GM12872 (cell line): ENCODE data around the gene OR2T33.

Experiments used
- CTCF ChIP-seq: IDR thresholded peaks from 3 replicates; pipeline ENCODE4 v1.5.1; 2011; ENCODE audit warnings: low read depth, mild to moderate bottlenecking, low read length, moderate library complexity; ENCODE audit not compliant: insufficient read depth

OR2T33 gene

DNA sequence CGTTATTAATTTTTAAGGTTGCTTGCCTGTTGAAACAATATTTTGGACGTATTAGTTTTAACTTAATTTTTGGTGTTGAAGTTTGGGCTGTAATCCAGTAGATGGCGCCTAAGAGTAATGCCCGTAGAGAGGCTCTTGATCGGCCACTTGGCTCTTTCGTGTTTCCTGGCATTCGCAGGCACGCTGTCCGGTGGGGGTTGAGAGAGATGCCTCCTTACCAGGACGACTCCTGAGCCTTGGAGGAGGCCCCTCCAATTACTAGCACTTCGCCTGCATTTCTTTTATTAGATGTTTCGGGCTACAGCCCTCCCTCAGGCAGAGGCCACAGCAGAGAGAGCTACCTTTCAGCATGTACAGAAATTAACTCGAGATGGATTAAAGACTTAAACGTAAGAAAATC lies 34.6 kb downstream of the OR2T33 start:
- peak; percentile 85 for TF ChIP-seq CTCF

DNA sequence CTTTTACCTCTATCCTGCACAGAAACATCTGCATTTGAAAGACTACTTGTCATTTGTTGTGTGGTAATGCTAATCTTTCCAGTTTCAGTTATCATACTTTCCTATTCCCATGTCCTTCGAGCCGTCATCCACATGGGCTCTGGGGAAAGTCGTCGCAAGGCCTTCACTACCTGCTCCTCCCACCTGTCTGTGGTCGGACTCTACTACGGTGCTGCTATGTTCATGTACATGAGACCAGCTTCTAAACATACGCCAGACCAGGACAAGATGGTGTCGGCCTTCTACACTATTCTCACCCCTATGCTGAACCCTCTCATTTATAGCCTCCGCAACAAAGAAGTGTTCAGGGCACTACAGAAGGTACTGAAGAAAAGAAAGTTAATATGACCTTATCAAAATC lies 38.3 kb downstream of the OR2T33 start:
- no peak for TF ChIP-seq CTCF

- no peak for TF ChIP-seq CTCF
Observed at GRCh38 chr1:248231117-248231516, 46.7 kb downstream of the OR2T33 start, which contains the start of gene OR2M4. TSS of gene OR2M4 (plus strand) at chr1:248231417. CDS start at chr1:248238929, 7,512 bp downstream.

DNA sequence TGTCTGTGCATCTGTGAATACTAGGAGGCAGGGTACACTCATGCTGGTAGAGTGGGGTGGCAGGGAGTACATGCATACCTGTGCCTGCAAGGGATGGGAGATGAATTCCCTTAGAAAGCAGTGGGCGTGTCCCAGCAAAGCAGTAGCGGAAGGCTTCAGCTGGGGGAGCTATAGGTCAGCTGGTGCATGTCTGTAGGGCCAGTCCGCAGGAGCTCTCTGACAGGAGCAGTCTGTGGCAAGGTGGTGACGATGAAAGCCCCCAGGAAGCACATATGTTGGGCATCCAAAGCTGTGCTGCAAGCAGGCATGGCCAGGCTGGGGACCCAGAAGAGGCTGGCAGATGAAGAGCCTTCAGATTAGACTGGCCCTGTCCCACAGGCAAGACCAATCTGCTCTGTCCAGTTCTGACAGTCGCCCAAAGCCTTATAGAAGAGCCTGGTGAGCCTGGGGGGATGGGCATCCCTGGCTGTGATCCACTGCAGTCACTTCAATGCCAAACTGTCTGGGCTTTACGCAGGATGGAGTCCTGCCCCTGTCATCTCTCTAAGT lies 48.3 kb downstream of the OR2T33 start:
- no peak for TF ChIP-seq CTCF

- no peak for TF ChIP-seq CTCF
Observed at GRCh38 chr1:248225537-248225936, 52.2 kb downstream of the OR2T33 start.
